Suprapubic skin (tissue), 4 donors: ENCODE measurements around the gene ABCC9.

ENCODE experiments used
- POLR2A ChIP-seq, 2 donors: fragments of 450-650 bp; IDR thresholded peaks; one replicate each; pipeline ENCODE4 v1.6.1; 2017; ENCODE audit warnings: antibody characterized with exemption in 2 of 2, mild to moderate bottlenecking in 2 of 2, moderate library complexity in 2 of 2
- POLR2AphosphoS5 ChIP-seq, 3 donors: sonication (generic); formaldehyde crosslinking; IDR thresholded peaks; one replicate each; pipeline ENCODE4 v1.6.1; 2017; ENCODE audit warnings: antibody characterized with exemption in 3 of 3
- TF ChIP-seq, protein P1 (sequence below), 2 donors: fragments of 200-600 bp in 1 of 2; fragments of 450-650 bp in 1 of 2; sonication (generic) in 1 of 2; IDR thresholded peaks; one replicate each; pipeline ENCODE4 v1.5.1; 2016 to 2019; ENCODE audit warnings: antibody characterized with exemption in 2 of 2, mild to moderate bottlenecking in 1 of 2, moderate library complexity in 1 of 2

DNA sequence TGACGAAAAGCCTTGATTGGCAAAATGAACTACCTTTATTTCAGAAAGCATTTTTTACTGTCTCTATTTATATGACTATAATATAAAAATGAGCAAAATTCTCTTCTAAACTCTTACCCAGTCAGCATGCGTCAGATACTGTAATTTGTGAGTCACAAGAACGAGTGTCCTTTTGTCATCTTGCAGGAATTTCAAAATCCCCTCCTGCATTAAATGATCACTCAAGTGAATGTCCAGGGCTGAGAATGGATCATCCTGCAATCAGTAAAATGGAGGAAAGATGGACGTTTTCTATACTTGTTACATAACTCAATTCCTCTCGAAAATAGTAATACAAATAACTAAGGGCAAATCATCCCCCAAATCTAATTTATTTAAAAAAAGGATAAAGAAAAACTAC lies 89.0 kb downstream of the ABCC9 start:
- TF ChIP-seq, protein P1, sequence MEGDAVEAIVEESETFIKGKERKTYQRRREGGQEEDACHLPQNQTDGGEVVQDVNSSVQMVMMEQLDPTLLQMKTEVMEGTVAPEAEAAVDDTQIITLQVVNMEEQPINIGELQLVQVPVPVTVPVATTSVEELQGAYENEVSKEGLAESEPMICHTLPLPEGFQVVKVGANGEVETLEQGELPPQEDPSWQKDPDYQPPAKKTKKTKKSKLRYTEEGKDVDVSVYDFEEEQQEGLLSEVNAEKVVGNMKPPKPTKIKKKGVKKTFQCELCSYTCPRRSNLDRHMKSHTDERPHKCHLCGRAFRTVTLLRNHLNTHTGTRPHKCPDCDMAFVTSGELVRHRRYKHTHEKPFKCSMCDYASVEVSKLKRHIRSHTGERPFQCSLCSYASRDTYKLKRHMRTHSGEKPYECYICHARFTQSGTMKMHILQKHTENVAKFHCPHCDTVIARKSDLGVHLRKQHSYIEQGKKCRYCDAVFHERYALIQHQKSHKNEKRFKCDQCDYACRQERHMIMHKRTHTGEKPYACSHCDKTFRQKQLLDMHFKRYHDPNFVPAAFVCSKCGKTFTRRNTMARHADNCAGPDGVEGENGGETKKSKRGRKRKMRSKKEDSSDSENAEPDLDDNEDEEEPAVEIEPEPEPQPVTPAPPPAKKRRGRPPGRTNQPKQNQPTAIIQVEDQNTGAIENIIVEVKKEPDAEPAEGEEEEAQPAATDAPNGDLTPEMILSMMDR (IDR thresholded peaks at IDR 0.05): no peak
- TF ChIP-seq POLR2A (IDR thresholded peaks at IDR 0.05) (no peak), POLR2AphosphoS5 (IDR thresholded peaks at IDR 0.05) (no peak)
